DND-41 (cell line): ENCODE data around the gene HIPK4.

Experiments
- ATAC-seq: fragments of 200-7000 bp; cut with Tn5 transposase; 3 replicates; pipeline ENCODE4 v1.9.1; 2021; ENCODE audit warnings: low read depth; ENCODE audit not compliant: insufficient read depth
- DNase-seq: peaks from one replicate; pipeline ENCODE4 v3.0.0-alpha.2; 2020
- H2AFZ ChIP-seq: 2 replicates; pipeline ENCODE4 v1.6.0; 2012; ENCODE audit warnings: low read depth, low read length
- H3K27ac ChIP-seq: 2 replicates; pipeline ENCODE4 v1.5.1; 2012; ENCODE audit warnings: low read length, inconsistent platforms
- H3K27me3 ChIP-seq: fragments of 200-600 bp; sonication (generic); 2 replicates; pipeline ENCODE4 v1.6.0; 2012; ENCODE audit warnings: low read length, mild to moderate bottlenecking, inconsistent platforms; ENCODE audit not compliant: insufficient read depth, poor library complexity
- H3K36me3 ChIP-seq: 2 replicates; pipeline ENCODE4 v1.5.1; 2012; ENCODE audit warnings: low read length, inconsistent platforms; ENCODE audit not compliant: insufficient read depth
- H3K4me1 ChIP-seq: 2 replicates; pipeline ENCODE4 v1.5.1; 2012; ENCODE audit warnings: mild to moderate bottlenecking, low read length; ENCODE audit not compliant: insufficient read depth
- H3K4me2 ChIP-seq: 2 replicates; pipeline ENCODE4 v1.6.0; 2012; ENCODE audit warnings: mild to moderate bottlenecking, moderate library complexity, low read length, inconsistent platforms; ENCODE audit not compliant: insufficient read depth
- H3K4me3 ChIP-seq, 2 experiments: fragments of 200-600 bp in 1 of 2; shearing (Covaris generic) in 1 of 2; 2 replicates each; pipeline ENCODE4 v1.5.1; 2012 to 2016; ENCODE audit warnings: inconsistent platforms in 2 of 2, low read length in 2 of 2, mild to moderate bottlenecking in 2 of 2, low read depth in 1 of 2, moderate library complexity in 1 of 2
- H3K79me2 ChIP-seq: 2 replicates; pipeline ENCODE4 v1.6.0; 2012; ENCODE audit warnings: low read length, inconsistent platforms; ENCODE audit not compliant: insufficient read depth
- H3K9ac ChIP-seq: 2 replicates; pipeline ENCODE4 v1.6.0; 2012; ENCODE audit warnings: low read depth, mild to moderate bottlenecking, inconsistent platforms, low read length, moderate library complexity
- H3K9me3 ChIP-seq: 2 replicates; pipeline ENCODE4 v1.5.1; 2012; ENCODE audit warnings: low read length, moderate library complexity, mild to moderate bottlenecking, inconsistent platforms; ENCODE audit not compliant: insufficient read depth, severe bottlenecking
- H4K20me1 ChIP-seq: 2 replicates; pipeline ENCODE4 v1.6.0; 2012; ENCODE audit warnings: low read length; ENCODE audit not compliant: insufficient read depth
- EZH2 ChIP-seq: IDR thresholded peaks from 3 replicates; pipeline ENCODE4 v1.6.1; 2012; ENCODE audit warnings: borderline replicate concordance, low read depth, mild to moderate bottlenecking, moderate library complexity, low read length, inconsistent platforms; ENCODE audit not compliant: severe bottlenecking
- TF ChIP-seq, protein P1 (sequence below): IDR thresholded peaks from 2 replicates; pipeline ENCODE4 v1.5.1; 2012; ENCODE audit warnings: borderline replicate concordance, low read length, moderate library complexity, mild to moderate bottlenecking; ENCODE audit not compliant: poor library complexity, severe bottlenecking; ENCODE audit errors: extremely low read depth

Gene HIPK4

GRCh38 chr19:40363069-40363468 lies 26.9 kb downstream of the HIPK4 start:
- Histone ChIP-seq H3K27ac (no peak overlapping the region), H2AFZ (no peak overlapping the region), H3K9ac (no peak overlapping the region), H3K4me2 (no peak overlapping the region), H3K27me3 (no peaks in the 10 kb centered on the region), H4K20me1 (no peaks in the 10 kb centered on the region), H3K9me3 (no peaks in the 10 kb centered on the region), H3K79me2 (no peaks in the 10 kb centered on the region), H3K36me3 (peaks cover 13% of the 10 kb centered on the region), H3K4me3 (no peak overlapping the region), H3K4me1 (no peaks in the 10 kb centered on the region)
- DNase-seq (no peak), ATAC-seq (no peak)
- no peak for TF ChIP-seq EZH2
- TF ChIP-seq, protein P1, sequence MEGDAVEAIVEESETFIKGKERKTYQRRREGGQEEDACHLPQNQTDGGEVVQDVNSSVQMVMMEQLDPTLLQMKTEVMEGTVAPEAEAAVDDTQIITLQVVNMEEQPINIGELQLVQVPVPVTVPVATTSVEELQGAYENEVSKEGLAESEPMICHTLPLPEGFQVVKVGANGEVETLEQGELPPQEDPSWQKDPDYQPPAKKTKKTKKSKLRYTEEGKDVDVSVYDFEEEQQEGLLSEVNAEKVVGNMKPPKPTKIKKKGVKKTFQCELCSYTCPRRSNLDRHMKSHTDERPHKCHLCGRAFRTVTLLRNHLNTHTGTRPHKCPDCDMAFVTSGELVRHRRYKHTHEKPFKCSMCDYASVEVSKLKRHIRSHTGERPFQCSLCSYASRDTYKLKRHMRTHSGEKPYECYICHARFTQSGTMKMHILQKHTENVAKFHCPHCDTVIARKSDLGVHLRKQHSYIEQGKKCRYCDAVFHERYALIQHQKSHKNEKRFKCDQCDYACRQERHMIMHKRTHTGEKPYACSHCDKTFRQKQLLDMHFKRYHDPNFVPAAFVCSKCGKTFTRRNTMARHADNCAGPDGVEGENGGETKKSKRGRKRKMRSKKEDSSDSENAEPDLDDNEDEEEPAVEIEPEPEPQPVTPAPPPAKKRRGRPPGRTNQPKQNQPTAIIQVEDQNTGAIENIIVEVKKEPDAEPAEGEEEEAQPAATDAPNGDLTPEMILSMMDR, result no peak

GRCh38 chr19:40362160-40362559 lies 27.8 kb downstream of the HIPK4 start:
- no peak for TF ChIP-seq EZH2
- TF ChIP-seq, protein P1, result no peak
- ATAC-seq, result no peak
- Histone ChIP-seq H3K79me2 (no peaks in the 10 kb centered on the region), H3K9me3 (no peaks in the 10 kb centered on the region), H3K9ac (no peak overlapping the region), H4K20me1 (no peaks in the 10 kb centered on the region), H3K4me2 (no peak overlapping the region), H3K27ac (no peak overlapping the region), H3K4me1 (no peaks in the 10 kb centered on the region), H3K36me3 (peaks cover 6% of the 10 kb centered on the region), H2AFZ (no peak overlapping the region), H3K27me3 (no peaks in the 10 kb centered on the region), H3K4me3 (no peak overlapping the region)
- DNase-seq, result no peak

- H3K79me2 ChIP-seq, result no peaks in the 10 kb centered on the region
- no peaks in the 10 kb centered on the region for H3K27me3 ChIP-seq
- DNase-seq, result no peak
- TF ChIP-seq EZH2, result no peak
- TF ChIP-seq, protein P1, result no peak
- H3K36me3 ChIP-seq, result no peaks in the 10 kb centered on the region
- H3K27ac ChIP-seq, result no peak overlapping the region
- ATAC-seq, result no peak
- no peaks in the 10 kb centered on the region for H3K9me3 ChIP-seq
- no peak overlapping the region for H2AFZ ChIP-seq
- no peak overlapping the region for H3K9ac ChIP-seq
- H3K4me2 ChIP-seq, result no peak overlapping the region
- no peaks in the 10 kb centered on the region for H3K4me1 ChIP-seq
- H4K20me1 ChIP-seq, result no peaks in the 10 kb centered on the region
- H3K4me3 ChIP-seq, result no peak overlapping the region
Measured at GRCh38 chr19:40360708-40361241, 29.2 kb downstream of the HIPK4 start.
